Measurements from ENCODE around the gene TSSK2. TPM values are rescaled to one million over a fixed set of nuclear protein-coding genes. Genes with fewer than 3 reads are reported as not detected.

TSSK2 gene
- total and polyA plus RNA-seq, 4 donors: 0.08 to 0.25 (median 0.08) TPM; not detected in 1

DNA sequence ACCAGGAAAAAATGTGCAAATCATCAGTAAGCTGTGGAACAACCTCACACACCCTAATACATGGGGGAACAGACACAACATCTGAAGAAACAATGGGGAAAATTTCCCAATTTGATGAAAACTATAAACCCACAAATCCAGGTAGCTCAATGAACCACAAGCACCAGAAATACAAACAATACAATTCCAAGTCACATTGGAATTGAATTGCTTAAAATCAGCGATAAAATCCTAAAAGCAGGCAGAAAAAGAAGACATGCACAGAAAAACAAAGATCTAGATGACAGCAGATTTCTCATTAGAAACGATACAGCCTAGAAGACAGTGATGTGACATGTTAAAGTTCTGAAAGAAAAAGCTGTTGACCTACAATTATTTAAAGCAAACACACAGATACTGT lies 40.9 kb upstream of the TSSK2 start:
- DNase-seq (no peak), ATAC-seq (ENCODE audit: insufficient read depth, low FRiP score) (no peak)
- Histone ChIP-seq H3K9me3 (ENCODE audit: control insufficient read depth in 4 of 4, insufficient read depth in 3 of 4, low read length in 3 of 4) (no peaks in the 10 kb centered on the region), H3K27me3 (ENCODE audit: control insufficient read depth in 3 of 3, insufficient read depth in 3 of 3, low read length in 2 of 3) (no peaks in the 10 kb centered on the region), H3K4me1 (ENCODE audit: control insufficient read depth in 5 of 5, insufficient read depth in 5 of 5, low read length in 5 of 5) (peaks cover 0 to 3% (median 0%) of the 10 kb centered on the region in 5 donors), H3K36me3 (ENCODE audit: control insufficient read depth in 4 of 4, insufficient read depth in 4 of 4, low read length in 4 of 4) (peaks cover 0 to 17% (median 7%) of the 10 kb centered on the region in 4 donors), H3K4me3 (no peak overlapping the region), H3K9ac (ENCODE audit: insufficient read depth in 1 of 2, low read length in 2 of 2) (no peak overlapping the region), H3K27ac (ENCODE audit: low read depth in 1 of 2, low read length in 1 of 2) (no peak overlapping the region)
- TF ChIP-seq CTCF (IDR thresholded peaks at IDR 0.05; ENCODE audit: control extremely low read depth, extremely low read depth): no peak
- 95% methylated on average over 2 of the region's 2 CpGs for WGBS, 2 donors

DNA sequence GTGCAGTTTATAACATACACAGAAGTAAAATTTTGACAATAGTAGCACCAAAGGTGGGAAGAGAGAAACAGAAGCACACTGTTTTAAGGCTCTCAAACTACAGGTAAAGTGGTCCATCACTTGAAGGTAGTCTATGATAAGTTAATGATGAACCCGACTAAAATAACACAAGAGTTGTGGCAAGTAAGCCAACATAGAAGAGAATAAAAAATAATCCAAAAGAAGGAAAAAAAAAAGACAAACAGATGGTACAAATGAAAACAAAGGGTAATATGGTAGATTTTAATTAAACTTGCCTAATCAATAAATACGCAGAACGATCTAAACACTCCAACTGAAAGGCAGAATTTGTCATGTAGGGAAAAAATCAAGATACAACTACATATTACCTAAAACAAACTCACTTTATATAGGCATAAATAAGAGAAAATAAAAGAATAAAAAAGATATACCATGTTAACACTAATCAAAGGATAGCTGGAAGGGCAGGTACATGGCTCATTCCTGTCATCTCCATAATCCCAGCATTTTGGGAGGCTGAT lies 40.5 kb upstream of the TSSK2 start:
- DNase-seq (no peak), ATAC-seq (ENCODE audit: insufficient read depth, low FRiP score) (no peak)
- WGBS, 2 donors: 95 to 98% methylated on average over 3 of the region's 3 CpGs
- H3K36me3 ChIP-seq (ENCODE audit: control insufficient read depth in 4 of 4, insufficient read depth in 4 of 4, low read length in 4 of 4): peaks cover 0 to 16% (median 7%) of the 10 kb centered on the region in 4 donors
- no peaks in the 10 kb centered on the region for H3K9me3 ChIP-seq (ENCODE audit: control insufficient read depth in 4 of 4, insufficient read depth in 3 of 4, low read length in 3 of 4)
- no peak overlapping the region for H3K4me3 ChIP-seq
- no peak overlapping the region for H3K9ac ChIP-seq (ENCODE audit: insufficient read depth in 1 of 2, low read length in 2 of 2)
- TF ChIP-seq CTCF (IDR thresholded peaks at IDR 0.05; ENCODE audit: control extremely low read depth, extremely low read depth): no peak
- peaks cover 0 to 3% (median 0%) of the 10 kb centered on the region in 5 donors for H3K4me1 ChIP-seq (ENCODE audit: control insufficient read depth in 5 of 5, insufficient read depth in 5 of 5, low read length in 5 of 5)
- H3K27ac ChIP-seq (ENCODE audit: low read depth in 1 of 2, low read length in 1 of 2): no peak overlapping the region
- no peaks in the 10 kb centered on the region for H3K27me3 ChIP-seq (ENCODE audit: control insufficient read depth in 3 of 3, insufficient read depth in 3 of 3, low read length in 2 of 3)

DNA sequence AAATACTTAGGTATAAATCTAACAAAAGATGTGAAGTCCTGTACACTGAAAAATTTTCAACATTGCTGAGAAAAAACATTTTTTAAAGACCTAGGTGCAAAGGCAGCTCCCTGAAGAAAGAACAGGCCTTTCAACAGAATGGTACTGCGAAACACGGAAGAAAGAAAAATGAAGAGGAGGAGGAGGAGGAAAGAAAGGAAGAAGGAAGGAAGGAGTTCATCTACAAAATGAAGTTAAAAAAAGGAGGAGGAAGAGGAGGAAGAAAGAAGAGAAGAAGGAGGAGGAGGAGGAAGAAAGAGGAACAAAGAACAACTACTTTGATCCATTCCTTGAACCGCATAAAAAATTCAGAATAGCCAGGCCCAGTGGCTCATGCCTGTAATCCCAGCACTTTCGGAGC lies 38.4 kb upstream of the TSSK2 start:
- Histone ChIP-seq H3K36me3 (ENCODE audit: control insufficient read depth in 4 of 4, insufficient read depth in 4 of 4, low read length in 4 of 4) (peaks cover 0 to 11% (median 5%) of the 10 kb centered on the region in 4 donors), H3K9ac (ENCODE audit: insufficient read depth in 1 of 2, low read length in 2 of 2) (no peak overlapping the region), H3K27me3 (ENCODE audit: control insufficient read depth in 3 of 3, insufficient read depth in 3 of 3, low read length in 2 of 3) (no peaks in the 10 kb centered on the region), H3K4me1 (ENCODE audit: control insufficient read depth in 5 of 5, insufficient read depth in 5 of 5, low read length in 5 of 5) (peaks cover 0 to 6% (median 2%) of the 10 kb centered on the region in 5 donors), H3K4me3 (no peak overlapping the region), H3K27ac (ENCODE audit: low read depth in 1 of 2, low read length in 1 of 2) (no peak overlapping the region), H3K9me3 (ENCODE audit: control insufficient read depth in 4 of 4, insufficient read depth in 3 of 4, low read length in 3 of 4) (no peaks in the 10 kb centered on the region)
- no peak for TF ChIP-seq CTCF (IDR thresholded peaks at IDR 0.05; ENCODE audit: control extremely low read depth, extremely low read depth)
- DNase-seq (no peak), ATAC-seq (ENCODE audit: insufficient read depth, low FRiP score) (no peak)
- whole genome bisulfite sequencing, 2 donors: 82 to 88% methylated on average over 4 of the region's 4 CpGs

All from lung (tissue), 12 donors.